ENCODE data around the gene AGXT. TPM values are rescaled to one million over a fixed set of nuclear protein-coding genes. Genes with fewer than 3 reads are reported as not detected.

The AGXT gene
- total and polyA plus RNA-seq, 2 of the 8 experiments (the other 6 are each of a cell fraction or from before 2014, with no cell fraction given): 0.03 TPM; not detected in 1

GRCh38 chr2:240895656-240896388 lies 27.2 kb downstream of the AGXT start, which contains the start of gene MAB21L4 (continued):
- TF ChIP-seq PHF8 (conservative IDR thresholded peaks at IDR 0.05; ENCODE audit: low read depth, low read length) (no peak), E2F6 (IDR thresholded peaks at IDR 0.05) (no peak), TBP (IDR thresholded peaks at IDR 0.05; ENCODE audit: low read depth, low read length) (no peak), NRF1 (IDR thresholded peaks at IDR 0.05; ENCODE audit: low read depth, low read length) (no peak), GABPA (IDR thresholded peaks at IDR 0.05; ENCODE audit: borderline replicate concordance, insufficient read depth, low read length) (no peak), ATF2 (IDR thresholded peaks at IDR 0.05; ENCODE audit: low read length) (no peak), JUN (IDR thresholded peaks at IDR 0.05; ENCODE audit: low read depth, low read length) (no peak), SUZ12 (IDR thresholded peaks at IDR 0.05; ENCODE audit: low read length) (no peak)

All from H1 (cell line).